ENCODE data around the gene MASP1. TPM values are rescaled to one million over a fixed set of nuclear protein-coding genes. Genes with fewer than 3 reads are reported as not detected.

Gene MASP1
- total and polyA plus RNA-seq, 2 of the 4 experiments (the other 2 are of a cell fraction): 13.1 to 16.2 TPM

DNA sequence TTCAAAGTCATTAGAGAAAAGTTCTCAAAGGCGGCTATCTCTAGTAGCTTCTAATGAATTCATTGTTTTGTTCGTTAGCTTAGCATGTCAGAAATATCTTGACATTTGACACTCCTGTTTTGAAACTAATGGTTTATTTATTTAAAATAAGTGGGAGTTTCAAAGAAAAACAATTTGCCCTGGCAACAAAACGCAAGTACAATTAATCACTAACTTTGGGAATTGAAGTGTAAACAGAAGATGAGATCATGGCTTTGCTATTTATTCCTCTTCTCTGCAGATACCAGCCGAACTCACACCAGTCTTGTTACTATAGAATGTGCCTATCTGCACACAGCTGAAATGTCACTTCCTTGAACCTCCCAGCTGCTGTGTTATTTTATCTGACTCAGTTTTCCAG, 27.5 kb downstream of the MASP1 start:
- H3K9me3 ChIP-seq (ENCODE audit: control insufficient read depth, insufficient read depth, low read length): peaks cover 6% of the 10 kb centered on the region
- H3K27me3 ChIP-seq (ENCODE audit: control insufficient read depth, insufficient read depth, low read length): no peaks in the 10 kb centered on the region
- H3K9ac ChIP-seq (ENCODE audit: low read depth, low read length): no peak overlapping the region
- H3K4me2 ChIP-seq (ENCODE audit: low read depth, low read length): peak overlapping the region; percentile 42; the same call in 1 of the 2 replicates
- ATAC-seq (ENCODE audit: low read depth): peak; percentile 60
- no peak overlapping the region for H2AK5ac ChIP-seq (ENCODE audit: low read depth, low read length)
- DNase-seq: peak; percentile 88
- peaks cover 8% of the 10 kb centered on the region; the same call in 1 of the 2 replicates for H3K9me1 ChIP-seq (ENCODE audit: insufficient read depth, low read length)
- BruUV-seq (replicated peaks): no TSS peak
- H3K4ac ChIP-seq (ENCODE audit: low read depth, low read length): peak overlapping the region; percentile 93; the same call in 1 of the 2 replicates
- H3K56ac ChIP-seq (ENCODE audit: extremely low read depth, insufficient read depth, low read length): peak overlapping the region; percentile 90; the same call in 1 of the 2 replicates
- H2BK5ac ChIP-seq (ENCODE audit: low read depth, low read length, poor library complexity, severe bottlenecking): peak overlapping the region; percentile 98
- 0 out of 2 replicates have a peak overlapping the region, but pooled peaks have one; percentile 29 for H2BK20ac ChIP-seq (ENCODE audit: low read depth, low read length)
- peak overlapping the region; percentile 90; the same call in 1 of the 2 replicates for H3K18ac ChIP-seq (ENCODE audit: low read depth, low read length)
- ChIA-PET CTCF (interaction anchor here (0.6 to 1.4 kb wide), 3 partner anchors 29 to 432 kb away, joined by 3 to 4 read pairs (median 3); no protein-coding TSS in a partner anchor), POLR2A (ENCODE audit: unreplicated experiment) (interaction anchor here (0.6 to 1.2 kb wide), 3 partner anchors 27 to 1275 kb away, joined by 5 to 7 read pairs (median 5); partner anchors contain the start of gene MASP1)
- no peak overlapping the region for H3K23ac ChIP-seq (ENCODE audit: low read depth, low read length)
- intact Hi-C loops (cut with micrococcal nuclease): no loop called here
- no peak overlapping the region for H4K8ac ChIP-seq (ENCODE audit: low read depth in 2 of 2, low read length in 2 of 2)
- peaks cover 8% of the 10 kb centered on the region for H3K36me3 ChIP-seq (ENCODE audit: control insufficient read depth, insufficient read depth, low read length)
- H3K27ac ChIP-seq (ENCODE audit: insufficient read depth, low read length): peak overlapping the region; percentile 79; the same call in 1 of the 2 replicates
- H4K20me1 ChIP-seq (ENCODE audit: insufficient read depth, low read length): no peaks in the 10 kb centered on the region
- no peaks in the 10 kb centered on the region for H3K79me1 ChIP-seq (ENCODE audit: low read depth in 1 of 2, low read length in 2 of 2)
- H3K14ac ChIP-seq (replicated peaks; ENCODE audit: low read depth, low read length): no peak overlapping the region
- H2BK120ac ChIP-seq (ENCODE audit: low read depth, low read length): peak overlapping the region; percentile 96
- peaks cover 22% of the 10 kb centered on the region for H3K4me1 ChIP-seq (ENCODE audit: control insufficient read depth, insufficient read depth, low read length)
- in situ Hi-C loops (cut with MboI; ENCODE audit: low sequenced_read_pairs): no loop called here
- dilution Hi-C loops (cut with HindIII; ENCODE audit: low sequenced_read_pairs, unreplicated experiment): no loop called here
- H2AK9ac ChIP-seq (replicated peaks; ENCODE audit: low read depth, low read length, poor library complexity): no peak overlapping the region
- H3K4me3 ChIP-seq (ENCODE audit: insufficient read depth, low read depth, low read length): no peak overlapping the region
- H2BK15ac ChIP-seq (ENCODE audit: low read depth, low read length): no peak overlapping the region
- peak; percentile 13; the same call in 1 of the 2 replicates for TF ChIP-seq MAFK (IDR thresholded peaks at IDR 0.05; ENCODE audit: low read depth, low read length)
- no peak for TF ChIP-seq CEBPB (IDR thresholded peaks at IDR 0.05; ENCODE audit: low read depth, low read length)
- H4K5ac ChIP-seq (ENCODE audit: low read depth, low read length): peak overlapping the region; percentile 74; the same call in 1 of the 2 replicates
- H4K91ac ChIP-seq (ENCODE audit: insufficient read depth, low read depth, low read length): no peak overlapping the region
- H2AFZ ChIP-seq (replicated peaks; ENCODE audit: low read length, poor library complexity): no peak overlapping the region
- no CpG with 5 or more reads among the region's 4 CpGs for WGBS, 2 experiments (ENCODE audit: extremely low coverage in 2 of 2, insufficient read length in 1 of 2)

Data from IMR-90 (cell line).